ENCODE results near the gene FBXL19. TPM values are rescaled to one million over a fixed set of nuclear protein-coding genes. Genes with fewer than 3 reads are reported as not detected.

The FBXL19 gene
- total RNA-seq, 1 donor, result 9.8 TPM

DNA sequence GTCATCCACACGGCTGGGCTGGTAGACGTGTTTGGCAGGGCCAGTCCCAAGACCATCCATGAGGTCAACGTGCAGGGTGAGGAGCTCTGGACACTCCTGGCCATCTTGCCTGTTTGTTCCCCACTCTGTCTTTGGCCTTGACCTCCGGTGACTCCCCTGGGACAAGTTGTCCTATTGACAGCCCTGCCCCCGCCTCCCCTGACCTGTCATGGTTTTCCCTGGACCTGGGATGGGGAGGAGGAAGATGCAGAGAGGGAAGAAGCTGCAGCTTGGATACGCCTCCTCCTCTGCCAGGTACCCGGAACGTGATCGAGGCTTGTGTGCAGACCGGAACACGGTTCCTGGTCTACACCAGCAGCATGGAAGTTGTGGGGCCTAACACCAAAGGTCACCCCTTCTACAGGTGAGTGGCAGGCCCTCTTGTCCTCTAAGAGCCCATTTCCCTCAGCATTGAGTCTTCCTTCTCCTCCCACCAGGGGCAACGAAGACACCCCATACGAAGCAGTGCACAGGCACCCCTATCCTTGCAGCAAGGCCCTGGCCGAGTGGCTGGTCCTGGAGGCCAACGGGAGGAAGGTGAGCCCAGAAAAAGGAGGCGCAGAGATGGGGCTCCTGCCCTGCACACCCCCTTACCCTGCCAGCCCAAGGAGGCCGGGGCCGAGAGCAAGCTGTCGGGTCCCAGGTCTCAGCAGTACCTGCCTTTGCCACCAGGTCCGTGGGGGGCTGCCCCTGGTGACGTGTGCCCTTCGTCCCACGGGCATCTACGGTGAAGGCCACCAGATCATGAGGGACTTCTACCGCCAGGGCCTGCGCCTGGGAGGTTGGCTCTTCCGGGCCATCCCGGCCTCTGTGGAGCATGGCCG, 63.0 kb downstream of the FBXL19 start:
- peak overlapping the region; percentile 74 for H3K4me3 ChIP-seq (ENCODE audit: low read depth, low read length)
- TF ChIP-seq, protein P1, sequence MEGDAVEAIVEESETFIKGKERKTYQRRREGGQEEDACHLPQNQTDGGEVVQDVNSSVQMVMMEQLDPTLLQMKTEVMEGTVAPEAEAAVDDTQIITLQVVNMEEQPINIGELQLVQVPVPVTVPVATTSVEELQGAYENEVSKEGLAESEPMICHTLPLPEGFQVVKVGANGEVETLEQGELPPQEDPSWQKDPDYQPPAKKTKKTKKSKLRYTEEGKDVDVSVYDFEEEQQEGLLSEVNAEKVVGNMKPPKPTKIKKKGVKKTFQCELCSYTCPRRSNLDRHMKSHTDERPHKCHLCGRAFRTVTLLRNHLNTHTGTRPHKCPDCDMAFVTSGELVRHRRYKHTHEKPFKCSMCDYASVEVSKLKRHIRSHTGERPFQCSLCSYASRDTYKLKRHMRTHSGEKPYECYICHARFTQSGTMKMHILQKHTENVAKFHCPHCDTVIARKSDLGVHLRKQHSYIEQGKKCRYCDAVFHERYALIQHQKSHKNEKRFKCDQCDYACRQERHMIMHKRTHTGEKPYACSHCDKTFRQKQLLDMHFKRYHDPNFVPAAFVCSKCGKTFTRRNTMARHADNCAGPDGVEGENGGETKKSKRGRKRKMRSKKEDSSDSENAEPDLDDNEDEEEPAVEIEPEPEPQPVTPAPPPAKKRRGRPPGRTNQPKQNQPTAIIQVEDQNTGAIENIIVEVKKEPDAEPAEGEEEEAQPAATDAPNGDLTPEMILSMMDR (IDR thresholded peaks at IDR 0.05; ENCODE audit: insufficient read depth, low read length), result no peak

DNA sequence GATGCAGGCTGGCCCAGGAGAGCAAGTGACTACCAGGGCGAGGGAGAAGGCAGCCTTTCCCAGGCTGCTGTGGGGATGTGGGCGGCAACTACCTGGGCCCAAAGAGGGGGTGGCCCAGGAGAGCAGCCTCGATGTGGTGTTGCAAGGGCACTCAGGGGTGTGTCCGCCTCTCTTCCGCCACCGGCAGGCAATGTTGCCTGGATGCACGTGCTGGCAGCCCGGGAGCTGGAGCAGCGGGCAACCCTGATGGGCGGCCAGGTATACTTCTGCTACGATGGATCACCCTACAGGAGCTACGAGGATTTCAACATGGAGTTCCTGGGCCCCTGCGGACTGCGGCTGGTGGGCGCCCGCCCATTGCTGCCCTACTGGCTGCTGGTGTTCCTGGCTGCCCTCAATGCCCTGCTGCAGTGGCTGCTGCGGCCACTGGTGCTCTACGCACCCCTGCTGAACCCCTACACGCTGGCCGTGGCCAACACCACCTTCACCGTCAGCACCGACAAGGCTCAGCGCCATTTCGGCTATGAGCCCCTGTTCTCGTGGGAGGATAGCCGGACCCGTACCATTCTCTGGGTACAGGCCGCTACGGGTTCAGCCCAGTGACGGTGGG, 64.3 kb downstream of the FBXL19 start:
- no peak overlapping the region for H3K4me3 ChIP-seq (ENCODE audit: low read depth, low read length)
- DNase-seq (ENCODE audit: low read depth), result no peak
- TF ChIP-seq, protein P1 (IDR thresholded peaks at IDR 0.05; ENCODE audit: insufficient read depth, low read length), result no peak

More for the DNA sequence above, 63.0 kb downstream of the FBXL19 start:
- no peak for DNase-seq (ENCODE audit: low read depth)

DNA sequence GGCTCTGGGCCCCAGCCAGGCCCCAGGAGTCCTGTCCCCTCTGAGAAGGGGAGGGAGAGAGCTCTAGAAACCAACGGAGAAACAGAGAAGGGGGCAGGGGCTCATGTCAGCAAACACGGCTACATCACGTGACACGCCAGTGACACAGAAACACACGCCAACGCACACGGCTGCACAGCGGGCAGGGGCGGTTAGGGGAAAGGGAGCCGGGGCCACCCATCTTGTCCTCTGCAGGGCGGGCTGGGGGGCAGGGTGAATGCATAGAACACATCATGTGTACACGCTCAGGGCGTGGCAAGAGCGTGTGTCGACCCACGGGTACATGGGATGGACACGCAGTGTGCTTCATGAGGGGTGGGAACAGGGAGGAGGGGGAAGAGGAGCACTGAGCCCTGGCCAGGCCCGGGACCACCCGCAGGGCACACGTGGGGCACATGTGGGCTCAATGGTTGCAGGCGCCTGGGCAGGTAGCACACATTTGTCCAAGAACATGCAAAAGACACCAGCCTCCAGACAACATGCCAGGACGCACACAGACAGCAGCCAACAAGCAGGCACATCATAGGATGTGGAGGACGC, 66.2 kb downstream of the FBXL19 start:
- DNase-seq (ENCODE audit: low read depth), result no peak
- TF ChIP-seq, protein P1 (IDR thresholded peaks at IDR 0.05; ENCODE audit: insufficient read depth, low read length), result no peak

DNA sequence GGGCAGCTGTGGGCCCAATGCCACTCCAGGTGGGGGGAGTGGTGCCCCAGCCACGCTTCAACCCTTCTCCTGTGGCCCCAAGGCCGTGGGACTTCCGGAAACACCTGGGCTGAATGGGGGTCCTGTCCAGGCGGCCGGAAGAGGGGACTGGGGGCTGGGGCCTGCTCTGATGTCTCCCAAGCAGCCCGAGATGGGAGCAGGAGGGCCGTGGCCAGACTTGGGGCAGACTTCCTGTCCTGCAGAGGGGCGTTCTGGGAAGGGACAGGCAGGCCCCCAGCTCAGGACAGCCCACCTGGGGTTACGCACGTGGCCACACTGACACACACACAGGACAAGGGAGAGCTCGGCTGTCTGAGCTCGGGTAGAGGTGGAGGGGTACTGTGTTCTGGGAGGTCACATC, 66.7 kb downstream of the FBXL19 start:
- H3K4me3 ChIP-seq (ENCODE audit: low read depth, low read length), result no peak overlapping the region
- DNase-seq (ENCODE audit: low read depth), result no peak
- TF ChIP-seq, protein P1 (IDR thresholded peaks at IDR 0.05; ENCODE audit: insufficient read depth, low read length), result no peak

More for the DNA sequence above, 66.2 kb downstream of the FBXL19 start:
- H3K4me3 ChIP-seq (ENCODE audit: low read depth, low read length), result no peak overlapping the region

DNA sequence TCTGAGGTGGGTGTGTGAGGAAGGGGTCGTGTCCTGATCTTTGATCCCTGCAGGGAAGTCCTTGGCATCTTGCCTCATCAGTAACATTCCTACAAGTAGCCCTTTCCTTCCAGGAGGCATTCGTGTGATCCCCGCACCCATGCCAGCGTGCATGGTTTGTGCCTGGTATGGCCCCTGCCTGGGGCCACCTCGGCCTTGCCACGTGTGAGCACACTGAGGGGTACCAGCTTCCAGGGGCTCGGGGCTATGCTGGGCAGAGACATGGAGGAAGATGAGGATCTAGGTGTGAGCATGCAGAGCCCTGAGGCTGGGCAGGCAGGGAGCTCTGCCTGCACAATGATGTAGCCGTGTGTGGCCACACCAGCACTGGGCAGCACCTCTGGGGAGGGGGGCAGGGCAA, 67.7 kb downstream of the FBXL19 start:
- TF ChIP-seq, protein P1 (IDR thresholded peaks at IDR 0.05; ENCODE audit: insufficient read depth, low read length), result no peak
- DNase-seq (ENCODE audit: low read depth), result no peak
- H3K4me3 ChIP-seq (ENCODE audit: low read depth, low read length), result no peak overlapping the region

DNA sequence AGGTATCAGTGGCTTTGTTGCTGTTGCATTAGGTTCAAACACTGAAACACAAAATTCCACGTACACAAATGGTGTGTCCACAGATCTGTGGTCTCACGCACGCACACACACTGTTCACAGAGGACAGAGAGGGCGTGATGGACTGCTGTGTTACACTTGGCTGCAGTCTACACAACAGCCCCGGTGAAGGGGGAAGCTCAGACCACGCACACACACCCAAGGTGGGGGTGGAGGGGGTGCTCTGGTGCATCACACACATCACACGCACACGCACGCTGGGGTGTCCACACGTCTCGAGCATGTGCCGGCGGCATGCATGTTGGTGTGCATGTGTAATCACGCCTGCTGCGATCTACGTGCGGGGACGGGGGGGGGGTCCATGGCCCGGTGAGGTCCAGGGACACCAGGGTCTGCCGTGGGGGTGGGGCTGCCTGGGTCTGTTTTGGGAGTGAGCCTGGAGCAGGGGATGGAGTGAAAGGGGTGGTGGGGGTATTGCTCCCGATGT, 69.0 kb downstream of the FBXL19 start:
- DNase-seq (ENCODE audit: low read depth), result no peak
- TF ChIP-seq, protein P1 (IDR thresholded peaks at IDR 0.05; ENCODE audit: insufficient read depth, low read length), result no peak
- H3K4me3 ChIP-seq (ENCODE audit: low read depth, low read length), result no peak overlapping the region
